ENCODE data around the gene CHGA.

- TF ChIP-seq CTCF (IDR thresholded peaks at IDR 0.05; ENCODE audit: control extremely low read depth in 1 of 3, insufficient read depth in 1 of 3, low read depth in 1 of 3, low read length in 3 of 3) (no peak), ATF3 (IDR thresholded peaks at IDR 0.05; ENCODE audit: insufficient read depth, low read depth, low read length) (no peak), GABPA (IDR thresholded peaks at IDR 0.05; ENCODE audit: borderline replicate concordance, insufficient read depth, low read length) (no peak), RAD21 (IDR thresholded peaks at IDR 0.05 in 1 of 2, conservative IDR thresholded peaks at IDR 0.05 in 1 of 2; ENCODE audit: low read depth in 2 of 2, low read length in 2 of 2) (no peak), SP1 (IDR thresholded peaks at IDR 0.05; ENCODE audit: low read depth, low read length) (no peak), CEBPB (IDR thresholded peaks at IDR 0.05; ENCODE audit: low read depth, low read length) (no peak), CHD2 (IDR thresholded peaks at IDR 0.05; ENCODE audit: low read length) (no peak), RXRA (IDR thresholded peaks at IDR 0.05; ENCODE audit: insufficient read depth, low read depth, low read length) (no peak), POLR2A (IDR thresholded peaks at IDR 0.05; ENCODE audit: control extremely low read depth in 1 of 2, low read depth in 2 of 2, low read length in 2 of 2) (no peak), RFX5 (IDR thresholded peaks at IDR 0.05; ENCODE audit: borderline replicate concordance, low read depth, low read length) (no peak), POLR2AphosphoS5 (IDR thresholded peaks at IDR 0.05; ENCODE audit: low read depth, low read length) (no peak), TAF1 (IDR thresholded peaks at IDR 0.05; ENCODE audit: low read depth, low read length) (no peak), PHF8 (conservative IDR thresholded peaks at IDR 0.05; ENCODE audit: low read depth, low read length) (no peak)
Observed at GRCh38 chr14:92887157-92887556, 35.8 kb upstream of the CHGA start.

Data from H1 (cell line).